Measurements from ENCODE around the gene SCRG1.

The SCRG1 gene

DNA sequence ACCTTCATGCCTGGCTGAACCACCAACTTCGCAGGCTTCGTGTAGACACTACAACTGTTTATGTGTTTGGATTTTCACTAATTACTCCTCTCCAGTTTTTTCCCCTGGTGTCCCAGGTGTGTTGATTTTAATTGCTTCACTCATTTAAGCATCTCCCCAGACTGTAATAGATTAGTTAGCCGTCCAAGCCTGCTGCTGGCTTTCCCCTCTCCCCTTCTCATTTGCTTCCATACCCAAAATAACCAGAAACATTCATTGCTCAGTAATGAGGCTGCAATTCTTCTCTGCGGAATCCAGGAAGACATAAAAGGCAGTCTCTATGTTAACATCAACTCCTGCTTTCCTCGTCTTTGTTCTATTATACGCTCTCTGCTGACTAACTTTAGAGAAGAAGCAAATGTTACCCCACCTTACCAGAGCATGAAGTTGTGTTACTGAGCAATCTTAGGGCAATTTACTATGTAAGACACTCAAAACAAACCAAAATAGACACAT lies 37.9 kb upstream of the SCRG1 start:
- DNase-seq (ENCODE audit: low read depth, low spot score), result peak; percentile 24
- in situ Hi-C loops (cut with HindIII; ENCODE audit: low sequenced_read_pairs), result no loop called here
- TF ChIP-seq CTCF (IDR thresholded peaks at IDR 0.05; ENCODE audit: low read depth, low read length), result no peak
- H3K4me3 ChIP-seq (ENCODE audit: low read depth, low read length), result no peak overlapping the region

DNA sequence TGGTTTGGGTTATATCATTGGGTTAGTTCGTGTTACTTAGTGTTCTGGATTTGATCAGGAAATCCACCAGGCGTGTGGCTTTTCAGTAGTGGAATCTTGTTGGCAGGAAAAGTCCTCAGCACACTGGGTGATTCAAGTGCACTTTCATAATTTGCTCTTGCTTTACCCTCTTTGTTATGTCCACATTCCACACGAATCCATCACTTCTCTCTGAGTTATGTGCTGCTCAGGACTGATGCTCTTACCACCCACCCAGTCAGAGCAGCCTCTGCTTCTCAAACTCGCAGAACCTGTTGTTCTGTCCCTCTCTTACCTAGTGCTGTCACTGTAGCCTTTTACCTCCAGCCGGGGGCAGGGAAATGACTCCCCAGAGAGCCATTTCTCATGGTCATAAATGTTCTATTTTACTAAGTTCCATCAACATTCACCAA lies 37.2 kb upstream of the SCRG1 start:
- no peak for TF ChIP-seq CTCF (IDR thresholded peaks at IDR 0.05; ENCODE audit: low read depth, low read length)
- H3K4me3 ChIP-seq (ENCODE audit: low read depth, low read length), result no peak overlapping the region
- in situ Hi-C loops (cut with HindIII; ENCODE audit: low sequenced_read_pairs), result no loop called here
- peak; percentile 61 for DNase-seq (ENCODE audit: low read depth, low spot score)

GRCh38 chr4:173434231-173434630 lies 35.3 kb upstream of the SCRG1 start:
- no peak for TF ChIP-seq CTCF (IDR thresholded peaks at IDR 0.05; ENCODE audit: low read depth, low read length)
- DNase-seq (ENCODE audit: low read depth, low spot score), result no peak
- in situ Hi-C loops (cut with HindIII; ENCODE audit: low sequenced_read_pairs), result no loop called here
- H3K4me3 ChIP-seq (ENCODE audit: low read depth, low read length), result no peak overlapping the region

DNA sequence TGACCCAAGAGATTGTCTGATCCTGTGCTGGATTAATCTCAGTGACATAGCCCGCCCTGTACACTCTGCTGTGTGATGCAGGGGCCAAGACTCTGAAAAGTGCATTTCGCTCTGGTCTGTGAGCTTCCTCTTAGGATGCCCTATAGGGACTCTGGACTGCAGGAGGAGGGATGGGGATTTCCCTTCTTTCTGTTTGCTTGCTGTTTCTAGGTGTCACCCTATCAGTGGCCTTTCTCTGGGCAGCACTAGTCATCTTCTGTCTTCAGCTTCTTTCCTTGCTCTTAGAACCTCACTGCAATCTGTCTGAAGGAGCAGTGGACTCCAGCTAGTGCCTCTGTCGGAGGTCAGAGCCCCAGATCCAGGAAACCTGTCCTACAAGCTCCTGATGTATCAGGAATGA lies 34.5 kb upstream of the SCRG1 start:
- H3K4me3 ChIP-seq (ENCODE audit: low read depth, low read length), result no peak overlapping the region
- no peak for TF ChIP-seq CTCF (IDR thresholded peaks at IDR 0.05; ENCODE audit: low read depth, low read length)
- no peak for DNase-seq (ENCODE audit: low read depth, low spot score)
- in situ Hi-C loops (cut with HindIII; ENCODE audit: low sequenced_read_pairs), result no loop called here

DNA sequence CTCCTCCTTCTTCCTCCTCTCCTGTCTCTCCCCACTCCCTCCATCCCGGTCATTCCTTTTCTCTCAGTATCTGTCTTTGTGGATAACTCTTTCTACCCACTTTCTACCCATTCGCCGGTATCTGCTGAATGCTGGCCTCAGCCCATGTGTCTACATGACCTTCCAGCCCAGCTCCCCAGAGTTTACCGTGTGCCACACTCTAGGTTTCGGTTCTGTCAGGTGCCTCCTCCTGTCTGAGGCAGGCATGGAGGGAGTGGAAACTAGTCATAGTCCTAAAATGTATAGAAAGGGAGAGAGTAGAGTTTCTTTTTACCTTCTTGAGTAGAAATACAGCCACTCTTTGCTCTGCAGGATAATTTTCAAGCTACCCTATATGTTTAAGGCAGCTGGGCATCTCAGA lies 33.5 kb upstream of the SCRG1 start:
- in situ Hi-C loops (cut with HindIII; ENCODE audit: low sequenced_read_pairs), result no loop called here
- no peak overlapping the region for H3K4me3 ChIP-seq (ENCODE audit: low read depth, low read length)
- TF ChIP-seq CTCF (IDR thresholded peaks at IDR 0.05; ENCODE audit: low read depth, low read length), result no peak
- DNase-seq (ENCODE audit: low read depth, low spot score), result no peak

DNA sequence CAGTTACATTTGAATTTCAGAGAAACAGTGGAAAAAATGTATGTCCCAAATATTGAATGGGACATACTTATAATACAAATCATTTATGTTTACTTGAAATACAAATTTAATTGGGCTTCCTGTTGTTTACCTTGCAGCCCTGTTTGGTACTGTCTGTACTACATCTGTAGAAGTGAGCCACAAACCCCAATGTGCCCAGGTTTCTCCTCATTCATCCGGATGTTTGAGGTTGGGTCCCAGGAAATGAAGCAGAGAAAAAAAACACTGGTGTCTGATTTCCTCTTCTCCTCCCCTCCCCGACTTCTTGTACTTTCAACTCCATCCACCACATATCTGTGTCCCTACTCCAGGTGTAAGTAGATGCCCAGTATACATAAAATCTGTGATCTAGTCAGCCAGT lies 27.1 kb upstream of the SCRG1 start:
- in situ Hi-C loops (cut with HindIII; ENCODE audit: low sequenced_read_pairs), result no loop called here
- H3K4me3 ChIP-seq (ENCODE audit: low read depth, low read length), result no peak overlapping the region
- TF ChIP-seq CTCF (IDR thresholded peaks at IDR 0.05; ENCODE audit: low read depth, low read length), result no peak
- no peak for DNase-seq (ENCODE audit: low read depth, low spot score)
